ENCODE measurements around the gene FBN1. TPM values are rescaled to one million over a fixed set of nuclear protein-coding genes. Genes with fewer than 3 reads are reported as not detected.

The FBN1 gene
- total and polyA plus RNA-seq, 2 experiments from 2014 or later: 1.9 to 3.8 TPM

- H3K9me2 ChIP-seq (ENCODE audit: insufficient read depth): peaks cover 21% of the 10 kb centered on the region
- H3K27ac ChIP-seq (ENCODE audit: low read depth): no peak overlapping the region
- H3K9me3 Mint-ChIP-seq: no peaks in the 10 kb centered on the region
- no peaks in the 10 kb centered on the region for H3K79me2 ChIP-seq (replicated peaks; ENCODE audit: insufficient read depth)
- no peak overlapping the region for H3K4me2 ChIP-seq
- H3K4me3 ChIP-seq: no peak overlapping the region
- no peaks in the 10 kb centered on the region for H3K4me1 Mint-ChIP-seq
- no peak for DNase-seq (ENCODE audit: low spot score)
- ATAC-seq: no peak
- H3K4me3 Mint-ChIP-seq: no peak overlapping the region
- no peaks in the 10 kb centered on the region for H3K36me3 Mint-ChIP-seq (ENCODE audit: low read depth)
- TF ChIP-seq ZNF114 (CRISPR knock-in tag; IDR thresholded peaks at IDR 0.05) (no peak), EZH2phosphoT487 (IDR thresholded peaks at IDR 0.05; ENCODE audit: unreplicated experiment) (no peak), EZH2 (IDR thresholded peaks at IDR 0.05; ENCODE audit: low read depth, unreplicated experiment) (no peak), STAT1 (IDR thresholded peaks at IDR 0.05; ENCODE audit: unreplicated experiment) (no peak), ETS1 (IDR thresholded peaks at IDR 0.05) (no peak), CTCF (conservative IDR thresholded peaks at IDR 0.05; ENCODE audit: low read depth in 2 of 2) (no peak), REST (IDR thresholded peaks at IDR 0.05; ENCODE audit: unreplicated experiment) (no peak), JUNB (IDR thresholded peaks at IDR 0.05; ENCODE audit: unreplicated experiment) (no peak), POLR2AphosphoS5 (IDR thresholded peaks at IDR 0.05; ENCODE audit: low read depth) (no peak), NANOG (IDR thresholded peaks at IDR 0.05; ENCODE audit: borderline replicate concordance) (no peak), CREB1 (CRISPR knock-in tag; IDR thresholded peaks at IDR 0.05; ENCODE audit: low read depth) (no peak)
- H3K36me3 ChIP-seq (ENCODE audit: insufficient read depth): no peaks in the 10 kb centered on the region
- no peaks in the 10 kb centered on the region for H3F3A ChIP-seq (replicated peaks; ENCODE audit: low read depth)
- H3K27ac Mint-ChIP-seq: no peak overlapping the region
- H3K27me3 ChIP-seq (ENCODE audit: insufficient read depth): no peaks in the 10 kb centered on the region
- no peaks in the 10 kb centered on the region for H3K4me1 ChIP-seq (ENCODE audit: insufficient read depth)
- H4K20me1 ChIP-seq (replicated peaks; ENCODE audit: insufficient read depth): no peaks in the 10 kb centered on the region
- H3K27me3 Mint-ChIP-seq (ENCODE audit: insufficient read depth, low read depth, poor library complexity): no peaks in the 10 kb centered on the region
- H2AFZ ChIP-seq: no peak overlapping the region
These were observed 29.4 kb upstream of the FBN1 start for GRCh38 chr15:48674876-48675275.
